Fibroblast of lung (primary cell): Measurements from ENCODE around the gene CX3CR1.

ENCODE experiments used
- CTCF ChIP-seq, 2 donors: IDR thresholded peaks in 1 of 2; conservative IDR thresholded peaks in 1 of 2; 1 replicate in 1 of 2; 2 replicates in 1 of 2; pipeline ENCODE4 v1.5.1; 2011 to 2012; ENCODE audit warnings: low read length in 2 of 2, control low read depth in 1 of 2, inconsistent platforms in 1 of 2, low read depth in 1 of 2, mild to moderate bottlenecking in 1 of 2
- EZH2 ChIP-seq: IDR thresholded peaks from 2 replicates; pipeline ENCODE4 v1.5.1; 2012; ENCODE audit warnings: low read length, control low read depth, mild to moderate bottlenecking; ENCODE audit errors: missing control alignments

- TF ChIP-seq CTCF (conservative IDR thresholded peaks at IDR 0.05 in 1 of 2, IDR thresholded peaks at IDR 0.05 in 1 of 2; ENCODE audit: low read depth in 1 of 2, low read length in 2 of 2) (no peak), EZH2 (no peak)
Observed at GRCh38 chr3:39327746-39328349, 48.0 kb upstream of the CX3CR1 start.
